BE2C (cell line): ENCODE data around the gene CCDC117.
"Not testable (repeated sequence)": the region's sequence is repeated elsewhere in the genome, so short reads cannot be mapped to it uniquely, and the experiment has no call there.

ENCODE experiments used
- DNase-seq: peaks from one replicate; pipeline ENCODE4 v3.0.0-alpha.2; 2020
- H3K27me3 ChIP-seq: fragments of 250-450 bp; sonication (Bioruptor Pico); 2 replicates; pipeline ENCODE4 v1.5.1; 2020; ENCODE audit warnings: mild to moderate bottlenecking
- H3K36me3 ChIP-seq: fragments of 250-450 bp; sonication (Bioruptor Pico); 2 replicates; pipeline ENCODE4 v1.5.1; 2020; ENCODE audit warnings: mild to moderate bottlenecking
- H3K4me1 ChIP-seq: fragments of 250-450 bp; sonication (Bioruptor Pico); 2 replicates; pipeline ENCODE4 v1.5.1; 2020
- H3K4me3 ChIP-seq: 2 replicates; pipeline ENCODE4 v1.5.1; 2011; ENCODE audit warnings: low read depth, low read length
- H3K9me3 ChIP-seq: fragments of 250-450 bp; sonication (Bioruptor Pico); 2 replicates; pipeline ENCODE4 v1.5.1; 2020
- CTCF ChIP-seq: IDR thresholded peaks from 2 replicates; pipeline ENCODE4 v1.5.1; 2012; ENCODE audit warnings: mild to moderate bottlenecking, low read depth, low read length

CCDC117 gene

GRCh38 chr22:28817919-28818859 lies 45.7 kb downstream of the CCDC117 start:
- no peaks in the 10 kb centered on the region for H3K9me3 ChIP-seq
- H3K4me3 ChIP-seq, result peak overlapping the region; percentile 11; the same call in 1 of the 2 replicates
- peaks cover 15% of the 10 kb centered on the region for H3K4me1 ChIP-seq
- H3K27me3 ChIP-seq, result no peaks in the 10 kb centered on the region
- no peak for TF ChIP-seq CTCF
- DNase-seq, result peak; percentile 41
- H3K36me3 ChIP-seq, result no peaks in the 10 kb centered on the region

GRCh38 chr22:28819253-28820096 lies 47.0 kb downstream of the CCDC117 start:
- no peak overlapping the region for H3K4me3 ChIP-seq
- no peaks in the 10 kb centered on the region for H3K36me3 ChIP-seq
- H3K9me3 ChIP-seq, result no peaks in the 10 kb centered on the region
- no peak for TF ChIP-seq CTCF
- no peaks in the 10 kb centered on the region for H3K27me3 ChIP-seq
- H3K4me1 ChIP-seq, result peaks cover 16% of the 10 kb centered on the region
- no peak for DNase-seq

GRCh38 chr22:28820885-28821284 lies 48.4 kb downstream of the CCDC117 start:
- Histone ChIP-seq H3K4me3 (no peak overlapping the region), H3K27me3 (no peaks in the 10 kb centered on the region), H3K9me3 (no peaks in the 10 kb centered on the region), H3K36me3 (no peaks in the 10 kb centered on the region), H3K4me1 (peaks cover 16% of the 10 kb centered on the region)
- DNase-seq, result no peak
- no peak for TF ChIP-seq CTCF

GRCh38 chr22:28821452-28821851 lies 49.0 kb downstream of the CCDC117 start:
- TF ChIP-seq CTCF, result no peak
- Histone ChIP-seq H3K9me3 (no peaks in the 10 kb centered on the region), H3K4me3 (no peak overlapping the region), H3K36me3 (no peaks in the 10 kb centered on the region), H3K4me1 (peaks cover 16% of the 10 kb centered on the region), H3K27me3 (no peaks in the 10 kb centered on the region)
- no peak for DNase-seq

- H3K9me3 ChIP-seq, result no peaks in the 10 kb centered on the region
- no peak overlapping the region for H3K4me3 ChIP-seq
- peaks cover 16% of the 10 kb centered on the region for H3K4me1 ChIP-seq
- DNase-seq, result no peak
- no peaks in the 10 kb centered on the region for H3K36me3 ChIP-seq
- H3K27me3 ChIP-seq, result no peaks in the 10 kb centered on the region
- TF ChIP-seq CTCF, result no peak
Measured at GRCh38 chr22:28822930-28823551, 50.5 kb downstream of the CCDC117 start.

GRCh38 chr22:28824455-28824854 lies 52.0 kb downstream of the CCDC117 start:
- not testable (repeated sequence) for H3K9me3 ChIP-seq, DNase-seq, H3K4me3 ChIP-seq, H3K36me3 ChIP-seq, H3K27me3 ChIP-seq, H3K4me1 ChIP-seq

GRCh38 chr22:28826430-28826829 lies 53.9 kb downstream of the CCDC117 start:
- not testable (repeated sequence) for H3K36me3 ChIP-seq, DNase-seq, H3K27me3 ChIP-seq, H3K9me3 ChIP-seq, H3K4me3 ChIP-seq, H3K4me1 ChIP-seq
